T-helper 1 cell treated with Interleukin-12 subunit alpha and Interleukin-12 subunit beta and Interleukin-4 antibody, amounts not matched to agents 30 μg/mL and 1 μg/mL, for 36 hours (primary cell): ENCODE data around the gene CFAP46.
"Not testable (repeated sequence)": the region's sequence is repeated elsewhere in the genome, so short reads cannot be mapped to it uniquely, and the experiment has no call there.

ENCODE experiments used
- H3K27ac Mint-ChIP-seq: one replicate; pipeline ENCODE4 v1.8.0; 2021; ENCODE audit warnings: mild to moderate bottlenecking, mixed read lengths
- H3K27me3 Mint-ChIP-seq: one replicate; pipeline ENCODE4 v1.8.0; 2021; ENCODE audit warnings: low read depth, mixed read lengths
- H3K36me3 Mint-ChIP-seq: one replicate; pipeline ENCODE4 v1.8.0; 2021; ENCODE audit warnings: low read depth, mixed read lengths
- H3K4me1 Mint-ChIP-seq: one replicate; pipeline ENCODE4 v1.8.0; 2021; ENCODE audit warnings: low read depth, mixed read lengths
- H3K4me3 Mint-ChIP-seq: one replicate; pipeline ENCODE4 v1.8.0; 2021; ENCODE audit warnings: mild to moderate bottlenecking, moderate library complexity, mixed read lengths
- H3K9me3 Mint-ChIP-seq: one replicate; pipeline ENCODE4 v1.8.0; 2021; ENCODE audit warnings: mixed read lengths

CFAP46 gene

GRCh38 chr10:132923384-132923783 is 19.0 kb downstream of the CFAP46 start:
- H3K27ac Mint-ChIP-seq, H3K4me1 Mint-ChIP-seq, H3K9me3 Mint-ChIP-seq, H3K36me3 Mint-ChIP-seq, H3K27me3 Mint-ChIP-seq, H3K4me3 Mint-ChIP-seq: not testable (repeated sequence)

DNA sequence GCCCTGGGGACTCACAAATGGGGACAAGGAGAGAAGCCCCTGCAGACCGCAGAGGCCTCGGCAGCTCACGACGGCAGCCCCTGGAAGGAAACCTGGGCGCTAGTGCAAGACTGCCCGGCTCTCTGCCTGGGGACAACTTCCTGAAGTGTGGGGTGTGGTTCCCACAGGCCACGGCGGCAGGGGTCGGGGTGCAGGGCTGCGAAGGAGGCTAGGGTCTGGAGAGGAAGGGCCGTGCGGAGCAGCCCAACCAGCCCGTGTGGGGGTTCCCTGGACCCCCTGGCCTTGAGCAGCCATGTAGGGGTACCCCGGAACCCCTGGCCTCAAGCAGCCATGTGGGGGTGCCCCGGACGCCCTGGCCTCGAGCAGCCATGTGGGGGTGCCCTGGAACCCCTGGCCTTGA is 19.5 kb downstream of the CFAP46 start:
- no peak overlapping the region for H3K27ac Mint-ChIP-seq
- no peaks in the 10 kb centered on the region for H3K27me3 Mint-ChIP-seq

DNA sequence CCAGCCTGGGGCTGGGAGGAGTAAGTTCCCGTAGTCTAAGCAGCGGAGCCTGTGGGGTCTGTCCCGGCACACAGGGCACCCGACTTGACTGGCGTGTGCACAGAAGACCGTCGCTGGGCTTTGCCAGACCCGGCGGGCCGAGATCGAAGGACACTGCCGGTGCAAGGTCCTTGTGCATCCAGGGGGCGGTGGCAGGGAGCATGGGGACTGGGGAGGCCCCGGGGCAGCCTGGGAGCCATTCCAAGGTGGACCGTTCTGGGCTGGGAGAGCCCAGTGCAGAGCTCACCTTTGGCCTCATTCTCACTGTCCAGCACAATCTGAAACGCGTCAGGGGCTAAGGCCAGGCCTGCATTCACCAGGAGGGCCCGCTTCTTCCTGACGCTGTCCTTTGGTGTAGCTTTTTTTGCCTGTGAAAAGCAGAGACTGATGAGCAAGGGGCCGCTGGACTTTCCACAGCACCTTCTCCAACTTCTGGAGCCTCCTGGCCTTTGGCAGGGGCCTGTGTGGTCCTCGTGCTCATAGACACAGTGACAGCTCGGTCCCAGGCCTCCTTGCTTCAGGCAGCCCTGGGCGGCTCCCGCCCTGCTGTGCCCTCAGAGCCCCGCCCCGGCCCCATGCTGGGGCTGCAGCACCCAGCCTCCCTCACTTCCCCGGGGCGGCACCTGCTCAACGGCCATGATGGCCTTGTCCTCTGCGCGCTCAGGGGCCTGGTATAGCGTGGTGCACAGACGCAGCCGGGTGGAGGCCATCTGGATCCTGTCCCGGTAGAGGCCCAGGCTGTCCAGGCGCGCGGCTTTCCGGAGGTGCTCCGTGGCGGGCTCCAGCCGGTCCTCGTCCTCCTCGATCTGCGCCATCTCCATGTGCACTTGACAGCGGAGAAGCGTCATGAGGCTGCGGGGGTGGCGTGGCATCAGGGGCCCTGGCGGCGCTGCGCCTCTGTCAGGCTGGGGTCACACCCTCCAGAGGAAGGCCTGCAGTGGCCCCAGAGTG is 20.3 kb downstream of the CFAP46 start:
- H3K4me1 Mint-ChIP-seq, result no peaks in the 10 kb centered on the region
- H3K27ac Mint-ChIP-seq, result no peak overlapping the region
- H3K36me3 Mint-ChIP-seq, result no peaks in the 10 kb centered on the region
- no peaks in the 10 kb centered on the region for H3K9me3 Mint-ChIP-seq
- H3K4me3 Mint-ChIP-seq, result no peak overlapping the region
- no peaks in the 10 kb centered on the region for H3K27me3 Mint-ChIP-seq

More for the DNA sequence above, 19.5 kb downstream of the CFAP46 start:
- H3K36me3 Mint-ChIP-seq, result no peaks in the 10 kb centered on the region
- H3K4me1 Mint-ChIP-seq, result no peaks in the 10 kb centered on the region
- no peak overlapping the region for H3K4me3 Mint-ChIP-seq
- H3K9me3 Mint-ChIP-seq, result no peaks in the 10 kb centered on the region

DNA sequence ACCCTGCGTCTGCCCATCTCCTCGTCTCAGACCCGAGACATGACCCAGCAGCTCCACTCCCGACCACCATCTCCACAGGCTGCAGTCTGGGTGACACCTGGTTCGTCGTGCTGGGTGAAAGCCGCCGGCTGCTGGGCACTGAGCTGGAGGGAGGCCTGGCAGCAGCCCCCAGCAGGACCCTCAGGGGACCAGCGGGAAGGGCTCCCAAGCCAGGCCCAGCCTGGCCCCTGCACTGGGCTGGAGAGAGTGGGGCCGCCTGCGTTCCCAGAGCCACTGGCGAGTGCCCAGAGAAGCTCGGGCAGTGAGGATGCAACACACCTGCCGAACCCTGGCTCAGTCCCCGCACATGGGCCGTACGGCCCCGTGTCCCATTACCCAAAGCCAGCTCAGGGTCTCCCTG is 21.3 kb downstream of the CFAP46 start:
- no peaks in the 10 kb centered on the region for H3K9me3 Mint-ChIP-seq
- H3K27ac Mint-ChIP-seq, result no peak overlapping the region
- H3K36me3 Mint-ChIP-seq, result no peaks in the 10 kb centered on the region
- no peak overlapping the region for H3K4me3 Mint-ChIP-seq
- H3K27me3 Mint-ChIP-seq, result no peaks in the 10 kb centered on the region
- H3K4me1 Mint-ChIP-seq, result no peaks in the 10 kb centered on the region

DNA sequence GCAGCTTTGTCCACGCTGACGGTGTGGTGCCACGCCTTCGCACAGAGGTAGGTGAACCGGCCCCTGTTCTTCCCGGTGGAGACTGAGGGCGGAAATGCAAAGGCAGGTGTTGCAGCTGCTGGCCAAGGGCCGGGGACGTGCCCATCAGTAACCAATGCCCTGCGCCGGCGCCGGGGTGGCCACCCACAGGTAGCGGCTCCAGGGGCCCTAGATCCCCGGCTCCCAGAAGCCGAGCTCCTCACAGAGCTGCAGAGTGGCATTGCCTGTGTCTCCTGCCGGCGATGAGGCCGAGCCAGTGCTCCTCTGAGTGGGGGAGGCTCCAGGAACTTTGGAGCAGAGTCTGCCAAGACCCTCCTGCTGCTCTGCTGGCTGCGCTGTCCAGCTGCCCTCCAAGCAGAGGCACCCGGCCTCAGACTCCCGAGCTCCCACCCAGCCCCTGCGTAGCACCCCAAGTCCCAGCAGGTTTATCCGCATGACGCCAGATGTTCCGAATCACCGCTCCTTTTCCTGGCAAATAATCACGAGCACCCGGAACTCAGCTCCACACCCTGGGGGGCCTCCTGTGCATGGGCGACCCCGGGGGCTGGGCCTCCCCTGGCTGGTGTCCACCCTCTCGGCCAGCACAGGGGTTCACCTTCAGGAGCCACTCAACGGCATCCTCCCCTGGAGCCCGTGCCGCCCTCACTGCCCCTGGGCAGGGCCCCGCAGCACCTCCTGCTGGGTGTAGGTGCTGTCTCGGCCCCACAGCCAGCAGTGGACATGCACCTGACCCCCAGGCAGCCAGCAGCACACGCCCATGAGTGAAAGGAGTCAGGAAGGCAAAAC is 22.1 kb downstream of the CFAP46 start:
- Mint-ChIP-seq H3K4me3 (no peak overlapping the region), H3K27ac (no peak overlapping the region), H3K9me3 (no peaks in the 10 kb centered on the region), H3K4me1 (no peaks in the 10 kb centered on the region), H3K27me3 (no peaks in the 10 kb centered on the region), H3K36me3 (no peaks in the 10 kb centered on the region)

GRCh38 chr10:132919374-132920100 is 22.8 kb downstream of the CFAP46 start:
- H3K4me3 Mint-ChIP-seq, result no peak overlapping the region
- no peaks in the 10 kb centered on the region for H3K27me3 Mint-ChIP-seq
- H3K36me3 Mint-ChIP-seq, result no peaks in the 10 kb centered on the region

GRCh38 chr10:132918617-132919373 is 23.6 kb downstream of the CFAP46 start:
- Mint-ChIP-seq H3K9me3 (no peaks in the 10 kb centered on the region), H3K27ac (no peak overlapping the region), H3K4me1 (no peaks in the 10 kb centered on the region), H3K4me3 (no peak overlapping the region), H3K27me3 (no peaks in the 10 kb centered on the region), H3K36me3 (no peaks in the 10 kb centered on the region)

More at GRCh38 chr10:132919374-132920100, 22.8 kb downstream of the CFAP46 start:
- Mint-ChIP-seq H3K4me1 (no peaks in the 10 kb centered on the region), H3K9me3 (no peaks in the 10 kb centered on the region), H3K27ac (no peak overlapping the region)

DNA sequence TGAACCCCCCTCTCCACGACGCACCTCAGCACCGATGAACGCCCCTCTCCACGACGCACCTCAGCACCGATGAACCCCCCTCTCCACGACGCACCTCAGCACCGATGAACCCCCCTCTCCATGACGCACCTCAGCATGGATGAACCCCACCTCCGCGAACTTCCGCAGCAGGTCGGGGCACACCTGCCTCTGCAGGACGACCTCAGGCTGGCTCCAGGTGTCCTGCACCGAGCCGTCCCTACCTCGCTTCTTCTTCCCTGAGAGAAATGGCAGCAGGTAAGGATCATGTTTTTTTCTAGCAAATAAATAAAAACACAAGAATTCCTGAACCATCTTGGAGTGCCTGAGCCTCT is 24.1 kb downstream of the CFAP46 start:
- Mint-ChIP-seq H3K27me3 (no peaks in the 10 kb centered on the region), H3K36me3 (no peaks in the 10 kb centered on the region), H3K4me3 (no peak overlapping the region), H3K9me3 (no peaks in the 10 kb centered on the region), H3K4me1 (no peaks in the 10 kb centered on the region), H3K27ac (no peak overlapping the region)

DNA sequence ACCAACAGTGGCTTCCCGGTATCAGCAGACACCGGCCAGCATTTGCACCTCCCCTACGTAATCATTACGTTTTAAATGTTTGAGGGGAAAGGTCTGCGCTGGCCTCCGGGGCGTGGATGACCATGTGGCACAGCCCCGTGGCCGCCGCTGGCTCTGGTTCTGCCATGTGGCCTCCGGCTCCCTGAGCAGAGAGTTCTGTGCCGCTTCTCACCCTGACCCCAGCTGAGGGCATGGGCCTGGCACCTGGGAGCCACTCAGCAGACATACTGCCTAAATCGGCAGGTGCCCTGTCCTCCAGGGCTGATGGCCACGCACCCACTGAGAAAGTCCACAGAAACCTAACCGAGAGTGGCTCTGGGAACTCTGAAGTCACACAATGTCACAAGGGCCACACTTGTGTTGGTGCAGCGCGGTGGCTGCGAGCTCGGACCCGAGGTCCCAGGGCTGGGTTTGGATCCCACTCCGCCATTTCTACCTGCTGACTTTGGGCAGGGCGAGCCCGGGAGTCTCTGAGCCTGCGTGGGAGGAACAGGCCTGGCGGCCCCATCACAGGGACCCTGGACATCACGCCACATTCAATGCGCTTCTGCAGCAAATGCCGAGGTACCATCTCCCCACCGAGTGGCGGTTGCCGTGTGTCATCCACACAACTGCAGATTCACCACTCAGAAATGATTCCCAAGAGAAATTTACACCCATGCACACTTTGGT is 25.3 kb downstream of the CFAP46 start:
- H3K27ac Mint-ChIP-seq, result no peak overlapping the region
- no peaks in the 10 kb centered on the region for H3K36me3 Mint-ChIP-seq
- no peaks in the 10 kb centered on the region for H3K27me3 Mint-ChIP-seq
- H3K4me3 Mint-ChIP-seq, result no peak overlapping the region
- no peaks in the 10 kb centered on the region for H3K4me1 Mint-ChIP-seq
- no peaks in the 10 kb centered on the region for H3K9me3 Mint-ChIP-seq

- no peaks in the 10 kb centered on the region for H3K4me1 Mint-ChIP-seq
- H3K27me3 Mint-ChIP-seq, result no peaks in the 10 kb centered on the region
- no peak overlapping the region for H3K4me3 Mint-ChIP-seq
- H3K36me3 Mint-ChIP-seq, result no peaks in the 10 kb centered on the region
- H3K27ac Mint-ChIP-seq, result no peak overlapping the region
- H3K9me3 Mint-ChIP-seq, result no peaks in the 10 kb centered on the region
These were observed 25.9 kb downstream of the CFAP46 start for GRCh38 chr10:132916421-132916841.

DNA sequence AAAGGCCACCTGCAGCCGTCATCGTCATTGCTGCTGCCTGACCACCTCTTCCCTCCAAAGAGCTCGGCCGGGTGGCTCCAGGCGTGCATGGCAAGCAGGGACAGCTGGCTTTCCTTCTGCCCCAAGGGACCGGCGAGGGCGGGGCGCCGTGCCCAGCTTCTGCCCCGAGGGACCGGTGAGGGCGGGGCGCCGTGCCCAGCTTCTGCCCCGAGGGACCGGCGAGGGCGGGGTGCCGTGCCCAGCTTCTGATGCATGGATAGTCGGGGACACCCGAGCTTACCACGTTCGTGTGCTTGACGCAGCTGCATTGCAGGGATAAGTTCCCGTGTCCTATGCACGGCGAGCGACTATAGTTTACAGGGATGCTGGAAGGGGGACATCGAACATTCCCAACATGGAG is 27.0 kb downstream of the CFAP46 start:
- no peaks in the 10 kb centered on the region for H3K27me3 Mint-ChIP-seq
- H3K4me3 Mint-ChIP-seq, result no peak overlapping the region
- no peaks in the 10 kb centered on the region for H3K36me3 Mint-ChIP-seq
- H3K27ac Mint-ChIP-seq, result no peak overlapping the region
- H3K4me1 Mint-ChIP-seq, result no peaks in the 10 kb centered on the region
- H3K9me3 Mint-ChIP-seq, result no peaks in the 10 kb centered on the region

GRCh38 chr10:132914732-132915131 is 27.6 kb downstream of the CFAP46 start:
- Mint-ChIP-seq H3K4me3 (no peak overlapping the region), H3K27ac (no peak overlapping the region), H3K27me3 (no peaks in the 10 kb centered on the region), H3K4me1 (no peaks in the 10 kb centered on the region), H3K36me3 (no peaks in the 10 kb centered on the region), H3K9me3 (no peaks in the 10 kb centered on the region)

DNA sequence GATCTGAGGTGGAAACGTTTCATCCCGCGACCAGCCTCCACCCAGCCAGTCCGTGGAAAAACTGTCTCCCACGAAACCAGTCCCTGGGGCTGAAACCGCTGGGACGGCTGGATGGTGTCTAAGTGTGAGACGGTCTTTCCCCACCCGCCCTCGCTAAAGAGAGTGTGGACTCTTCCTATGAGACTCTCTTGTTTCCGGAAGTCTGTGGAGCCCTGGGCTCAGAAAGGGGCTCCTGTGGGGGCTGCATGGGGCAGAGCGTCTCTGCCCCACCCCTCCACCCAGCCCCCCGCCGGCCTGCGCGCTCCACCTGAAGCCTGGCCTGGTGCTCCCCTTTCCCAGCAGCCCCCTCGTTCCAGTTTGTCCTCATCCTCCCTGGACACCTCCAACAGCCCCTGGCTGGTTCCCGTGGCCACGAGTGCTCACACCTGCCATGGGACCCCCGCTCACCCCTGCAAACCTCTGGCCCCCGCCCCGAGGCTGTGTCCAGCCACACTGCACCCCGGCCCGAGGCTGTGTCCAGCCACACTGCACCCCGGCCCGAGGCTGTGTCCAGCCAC is 28.7 kb downstream of the CFAP46 start:
- Mint-ChIP-seq H3K27me3 (no peaks in the 10 kb centered on the region), H3K4me3 (no peak overlapping the region), H3K27ac (no peak overlapping the region), H3K9me3 (no peaks in the 10 kb centered on the region), H3K36me3 (no peaks in the 10 kb centered on the region), H3K4me1 (no peaks in the 10 kb centered on the region)
